Measurements from ENCODE around the gene ABHD15. TPM values are rescaled to one million over a fixed set of nuclear protein-coding genes. Genes with fewer than 3 reads are reported as not detected.
A peak's percentile ranks its signal among the peaks of the same experiment; 100 is the strongest.

Gene ABHD15
- total and polyA plus RNA-seq, 9 of the 15 experiments (the other 6 are each of a cell fraction or from before 2014, with no cell fraction given): 0.85 to 4.2 (median 2.1) TPM

DNA sequence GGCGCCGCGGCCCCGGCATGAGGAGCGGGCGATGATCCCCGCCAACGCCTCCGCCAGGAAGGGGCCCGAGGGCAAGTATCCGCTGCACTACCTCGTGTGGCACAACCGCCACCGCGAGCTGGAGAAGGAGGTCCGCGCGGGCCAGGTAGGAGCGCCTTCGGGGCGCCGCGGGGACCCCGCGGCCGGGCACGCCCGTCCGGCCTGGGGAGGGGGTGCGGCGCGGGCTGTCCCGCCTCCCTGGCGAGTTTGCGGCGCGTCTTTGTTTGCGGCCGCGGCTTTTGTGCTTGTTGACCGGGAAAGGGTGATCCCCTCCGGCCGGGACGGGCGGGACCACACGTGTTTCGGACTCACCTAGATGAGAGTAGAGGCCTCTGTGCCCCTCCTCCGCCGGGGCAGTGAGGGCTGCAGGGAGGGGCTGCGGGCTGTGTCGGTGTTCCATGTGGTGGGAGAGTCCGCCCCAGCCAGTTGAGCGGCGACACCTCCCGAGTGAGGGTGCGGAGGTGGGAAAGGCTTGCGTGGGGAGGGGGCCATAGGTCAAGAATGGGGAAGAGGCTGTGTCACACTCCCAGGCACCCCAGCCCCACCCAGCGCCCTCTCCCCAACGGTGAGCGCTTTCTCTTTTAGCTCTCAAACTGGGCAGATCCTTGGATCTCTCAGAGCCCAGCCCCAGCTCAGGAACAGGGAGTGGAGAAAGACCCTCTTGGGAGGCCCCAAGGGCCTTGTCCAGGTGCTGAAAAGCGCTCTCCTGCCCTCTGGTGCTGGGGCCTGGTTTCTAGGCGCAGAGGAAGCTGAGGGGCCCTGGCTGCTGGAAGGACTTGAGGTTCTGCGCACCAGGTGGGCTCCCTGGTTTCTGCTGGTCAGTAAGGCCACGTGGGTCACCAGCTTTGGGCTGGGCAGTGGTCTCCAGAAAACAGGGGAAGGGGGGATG is 27.0 kb upstream of the ABHD15 start (continued):
- TF ChIP-seq, protein P1, sequence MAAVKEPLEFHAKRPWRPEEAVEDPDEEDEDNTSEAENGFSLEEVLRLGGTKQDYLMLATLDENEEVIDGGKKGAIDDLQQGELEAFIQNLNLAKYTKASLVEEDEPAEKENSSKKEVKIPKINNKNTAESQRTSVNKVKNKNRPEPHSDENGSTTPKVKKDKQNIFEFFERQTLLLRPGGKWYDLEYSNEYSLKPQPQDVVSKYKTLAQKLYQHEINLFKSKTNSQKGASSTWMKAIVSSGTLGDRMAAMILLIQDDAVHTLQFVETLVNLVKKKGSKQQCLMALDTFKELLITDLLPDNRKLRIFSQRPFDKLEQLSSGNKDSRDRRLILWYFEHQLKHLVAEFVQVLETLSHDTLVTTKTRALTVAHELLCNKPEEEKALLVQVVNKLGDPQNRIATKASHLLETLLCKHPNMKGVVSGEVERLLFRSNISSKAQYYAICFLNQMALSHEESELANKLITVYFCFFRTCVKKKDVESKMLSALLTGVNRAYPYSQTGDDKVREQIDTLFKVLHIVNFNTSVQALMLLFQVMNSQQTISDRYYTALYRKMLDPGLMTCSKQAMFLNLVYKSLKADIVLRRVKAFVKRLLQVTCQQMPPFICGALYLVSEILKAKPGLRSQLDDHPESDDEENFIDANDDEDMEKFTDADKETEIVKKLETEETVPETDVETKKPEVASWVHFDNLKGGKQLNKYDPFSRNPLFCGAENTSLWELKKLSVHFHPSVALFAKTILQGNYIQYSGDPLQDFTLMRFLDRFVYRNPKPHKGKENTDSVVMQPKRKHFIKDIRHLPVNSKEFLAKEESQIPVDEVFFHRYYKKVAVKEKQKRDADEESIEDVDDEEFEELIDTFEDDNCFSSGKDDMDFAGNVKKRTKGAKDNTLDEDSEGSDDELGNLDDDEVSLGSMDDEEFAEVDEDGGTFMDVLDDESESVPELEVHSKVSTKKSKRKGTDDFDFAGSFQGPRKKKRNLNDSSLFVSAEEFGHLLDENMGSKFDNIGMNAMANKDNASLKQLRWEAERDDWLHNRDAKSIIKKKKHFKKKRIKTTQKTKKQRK (IDR thresholded peaks at IDR 0.05; ENCODE audit: borderline replicate concordance, low read depth, low read length): no peak
- TF ChIP-seq ZC3H8 (IDR thresholded peaks at IDR 0.05): no peak
- TF ChIP-seq, protein P2, sequence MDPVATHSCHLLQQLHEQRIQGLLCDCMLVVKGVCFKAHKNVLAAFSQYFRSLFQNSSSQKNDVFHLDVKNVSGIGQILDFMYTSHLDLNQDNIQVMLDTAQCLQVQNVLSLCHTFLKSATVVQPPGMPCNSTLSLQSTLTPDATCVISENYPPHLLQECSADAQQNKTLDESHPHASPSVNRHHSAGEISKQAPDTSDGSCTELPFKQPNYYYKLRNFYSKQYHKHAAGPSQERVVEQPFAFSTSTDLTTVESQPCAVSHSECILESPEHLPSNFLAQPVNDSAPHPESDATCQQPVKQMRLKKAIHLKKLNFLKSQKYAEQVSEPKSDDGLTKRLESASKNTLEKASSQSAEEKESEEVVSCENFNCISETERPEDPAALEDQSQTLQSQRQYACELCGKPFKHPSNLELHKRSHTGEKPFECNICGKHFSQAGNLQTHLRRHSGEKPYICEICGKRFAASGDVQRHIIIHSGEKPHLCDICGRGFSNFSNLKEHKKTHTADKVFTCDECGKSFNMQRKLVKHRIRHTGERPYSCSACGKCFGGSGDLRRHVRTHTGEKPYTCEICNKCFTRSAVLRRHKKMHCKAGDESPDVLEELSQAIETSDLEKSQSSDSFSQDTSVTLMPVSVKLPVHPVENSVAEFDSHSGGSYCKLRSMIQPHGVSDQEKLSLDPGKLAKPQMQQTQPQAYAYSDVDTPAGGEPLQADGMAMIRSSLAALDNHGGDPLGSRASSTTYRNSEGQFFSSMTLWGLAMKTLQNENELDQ (CRISPR knock-in tag; IDR thresholded peaks at IDR 0.05; ENCODE audit: borderline replicate concordance): 0 out of 2 replicates have a peak, but pooled peaks have one; percentile 60
- no peak for TF ChIP-seq KLF16 (IDR thresholded peaks at IDR 0.05)
- TF ChIP-seq XRCC3 (IDR thresholded peaks at IDR 0.05): no peak
- no peak for TF ChIP-seq TRIM25 (IDR thresholded peaks at IDR 0.05; ENCODE audit: borderline replicate concordance)
- no peak for TF ChIP-seq CHCHD3 (CRISPR knock-in tag; IDR thresholded peaks at IDR 0.05)
- no peak for TF ChIP-seq ZNF75A (CRISPR knock-in tag; IDR thresholded peaks at IDR 0.05)
- TF ChIP-seq ZBTB7A (IDR thresholded peaks at IDR 0.05; ENCODE audit: borderline replicate concordance, control insufficient read depth, low read depth, low read length): peak; percentile 98
- no peak for TF ChIP-seq ZNF589 (CRISPR knock-in tag; IDR thresholded peaks at IDR 0.05; ENCODE audit: low read depth)
- TF ChIP-seq SMAD4 (CRISPR knock-in tag; conservative IDR thresholded peaks at IDR 0.05): 0 out of 2 replicates have a peak, but pooled peaks have one; percentile 35
- TF ChIP-seq MEF2A (IDR thresholded peaks at IDR 0.05; ENCODE audit: control insufficient read depth, low read depth, low read length): no peak
- TF ChIP-seq, protein P3, sequence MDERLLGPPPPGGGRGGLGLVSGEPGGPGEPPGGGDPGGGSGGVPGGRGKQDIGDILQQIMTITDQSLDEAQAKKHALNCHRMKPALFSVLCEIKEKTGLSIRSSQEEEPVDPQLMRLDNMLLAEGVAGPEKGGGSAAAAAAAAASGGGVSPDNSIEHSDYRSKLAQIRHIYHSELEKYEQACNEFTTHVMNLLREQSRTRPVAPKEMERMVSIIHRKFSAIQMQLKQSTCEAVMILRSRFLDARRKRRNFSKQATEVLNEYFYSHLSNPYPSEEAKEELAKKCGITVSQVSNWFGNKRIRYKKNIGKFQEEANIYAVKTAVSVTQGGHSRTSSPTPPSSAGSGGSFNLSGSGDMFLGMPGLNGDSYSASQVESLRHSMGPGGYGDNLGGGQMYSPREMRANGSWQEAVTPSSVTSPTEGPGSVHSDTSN (CRISPR knock-in tag; IDR thresholded peaks at IDR 0.05; ENCODE audit: low read depth): peak; percentile 47; the same call in 1 of the 2 replicates
- TF ChIP-seq, protein P3 (tag; conservative IDR thresholded peaks at IDR 0.05; ENCODE audit: low read depth): no peak
- TF ChIP-seq PURB (CRISPR knock-in tag; IDR thresholded peaks at IDR 0.05; ENCODE audit: low read depth): no peak
- no peak for TF ChIP-seq ZNF780A (CRISPR knock-in tag; IDR thresholded peaks at IDR 0.05)
- TF ChIP-seq ZNF436 (CRISPR knock-in tag; IDR thresholded peaks at IDR 0.05): no peak
